ENCODE data around the gene AP2A2. TPM values are rescaled to one million over a fixed set of nuclear protein-coding genes. Genes with fewer than 3 reads are reported as not detected.
A peak's percentile ranks its signal among the peaks of the same experiment; 100 is the strongest.

The AP2A2 gene
- total RNA-seq, 1 donor from 2014 or later: 48.5 TPM

DNA sequence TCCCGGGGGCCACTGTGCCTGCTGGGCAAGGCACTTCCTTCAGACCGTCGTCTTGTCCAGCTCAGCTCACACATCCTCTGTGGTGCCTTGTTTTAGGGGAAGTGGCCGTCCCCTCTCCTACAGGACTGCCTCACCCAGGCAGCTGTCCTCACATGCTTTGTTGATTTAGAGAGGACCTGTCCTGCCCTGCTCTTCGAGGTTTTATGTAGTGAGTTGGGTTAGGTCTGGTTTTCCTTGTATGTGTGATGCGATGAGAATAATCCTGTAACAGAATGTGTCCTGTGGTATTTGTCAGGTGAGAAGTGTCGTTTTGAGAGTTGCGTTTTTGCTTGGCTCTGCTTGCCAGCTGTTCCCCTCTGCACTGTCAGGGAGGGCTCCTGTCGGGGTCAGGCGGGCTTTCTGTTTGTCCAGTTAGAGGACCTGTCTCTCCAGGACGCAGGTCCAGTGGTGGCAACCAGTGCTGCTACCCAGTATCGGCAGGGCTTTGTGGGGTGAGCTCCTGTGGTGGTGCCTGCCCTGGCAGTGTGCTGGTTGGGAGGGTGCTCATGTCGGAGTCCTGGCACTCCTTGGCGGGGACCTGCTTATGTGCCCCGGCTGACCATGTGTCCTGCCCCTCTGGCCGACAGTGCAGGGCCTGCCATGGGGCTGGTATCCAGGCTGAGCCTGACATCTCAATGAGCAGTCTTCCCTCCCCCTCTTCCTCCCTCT lies 69.5 kb downstream of the AP2A2 start:
- H3K4me3 ChIP-seq (ENCODE audit: low read depth, low read length): no peak overlapping the region
- TF ChIP-seq, protein P1, sequence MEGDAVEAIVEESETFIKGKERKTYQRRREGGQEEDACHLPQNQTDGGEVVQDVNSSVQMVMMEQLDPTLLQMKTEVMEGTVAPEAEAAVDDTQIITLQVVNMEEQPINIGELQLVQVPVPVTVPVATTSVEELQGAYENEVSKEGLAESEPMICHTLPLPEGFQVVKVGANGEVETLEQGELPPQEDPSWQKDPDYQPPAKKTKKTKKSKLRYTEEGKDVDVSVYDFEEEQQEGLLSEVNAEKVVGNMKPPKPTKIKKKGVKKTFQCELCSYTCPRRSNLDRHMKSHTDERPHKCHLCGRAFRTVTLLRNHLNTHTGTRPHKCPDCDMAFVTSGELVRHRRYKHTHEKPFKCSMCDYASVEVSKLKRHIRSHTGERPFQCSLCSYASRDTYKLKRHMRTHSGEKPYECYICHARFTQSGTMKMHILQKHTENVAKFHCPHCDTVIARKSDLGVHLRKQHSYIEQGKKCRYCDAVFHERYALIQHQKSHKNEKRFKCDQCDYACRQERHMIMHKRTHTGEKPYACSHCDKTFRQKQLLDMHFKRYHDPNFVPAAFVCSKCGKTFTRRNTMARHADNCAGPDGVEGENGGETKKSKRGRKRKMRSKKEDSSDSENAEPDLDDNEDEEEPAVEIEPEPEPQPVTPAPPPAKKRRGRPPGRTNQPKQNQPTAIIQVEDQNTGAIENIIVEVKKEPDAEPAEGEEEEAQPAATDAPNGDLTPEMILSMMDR (conservative IDR thresholded peaks at IDR 0.05; ENCODE audit: low read depth, low read length): no peak
- no peak for DNase-seq (ENCODE audit: low read depth)

DNA sequence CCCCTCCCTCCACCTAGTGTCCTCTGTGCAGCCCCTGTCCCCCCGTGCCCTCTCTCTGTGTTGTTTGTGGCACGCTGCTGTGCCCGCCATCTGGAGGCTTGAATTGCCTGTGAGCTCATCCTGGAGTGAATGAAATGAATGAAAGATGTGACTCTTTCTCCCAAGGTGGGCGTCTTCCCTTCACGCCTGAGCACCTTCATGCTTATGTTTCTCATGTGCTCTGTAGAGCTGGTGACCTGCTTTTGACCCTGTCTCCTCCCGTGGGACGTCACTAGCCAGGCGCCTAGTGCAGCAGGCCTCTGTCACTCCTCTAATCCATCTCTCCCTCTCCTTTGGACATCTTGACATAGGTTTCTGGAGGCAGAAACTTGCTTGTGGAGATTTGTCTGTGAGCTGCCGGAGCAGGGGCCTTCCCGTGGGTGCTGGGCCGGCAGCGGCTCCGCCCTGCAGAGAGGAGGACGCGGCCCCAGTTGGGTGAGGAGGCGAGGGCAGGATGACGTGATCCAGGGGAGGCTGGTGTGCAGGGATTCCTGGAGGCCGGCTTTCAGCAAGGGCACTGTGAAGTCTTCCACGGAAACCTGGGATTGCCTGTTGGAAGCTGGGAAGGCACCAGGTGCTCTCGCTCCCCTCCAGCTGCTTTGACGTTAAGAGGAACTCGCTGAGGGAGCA lies 70.2 kb downstream of the AP2A2 start:
- TF ChIP-seq, protein P1 (conservative IDR thresholded peaks at IDR 0.05; ENCODE audit: low read depth, low read length): no peak

DNA sequence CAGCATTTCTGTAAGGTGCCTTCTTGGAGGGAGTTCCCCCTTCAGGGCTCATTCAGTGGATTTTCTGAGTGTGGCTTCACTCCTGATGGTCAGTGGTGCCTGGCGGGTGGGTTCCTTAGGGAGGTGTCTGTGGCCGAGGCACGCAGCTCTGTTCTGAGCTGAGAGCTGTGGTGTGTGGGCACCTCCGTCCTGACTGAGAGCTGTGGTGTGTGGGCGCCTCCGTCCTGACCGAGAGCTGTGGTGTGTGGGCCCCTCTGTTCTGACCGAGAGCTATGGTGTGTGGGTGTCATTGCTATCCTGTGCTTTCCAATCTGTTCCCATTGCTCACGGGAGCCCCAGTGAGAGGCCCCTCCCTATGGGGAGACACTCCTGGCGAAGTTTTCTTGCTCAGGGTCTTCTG lies 71.0 kb downstream of the AP2A2 start:
- TF ChIP-seq, protein P1 (conservative IDR thresholded peaks at IDR 0.05; ENCODE audit: low read depth, low read length): no peak
- H3K4me3 ChIP-seq (ENCODE audit: low read depth, low read length): no peak overlapping the region
- DNase-seq (ENCODE audit: low read depth): no peak

More for the DNA sequence above, 70.2 kb downstream of the AP2A2 start:
- DNase-seq (ENCODE audit: low read depth): peak; percentile 32
- no peak overlapping the region for H3K4me3 ChIP-seq (ENCODE audit: low read depth, low read length)

DNA sequence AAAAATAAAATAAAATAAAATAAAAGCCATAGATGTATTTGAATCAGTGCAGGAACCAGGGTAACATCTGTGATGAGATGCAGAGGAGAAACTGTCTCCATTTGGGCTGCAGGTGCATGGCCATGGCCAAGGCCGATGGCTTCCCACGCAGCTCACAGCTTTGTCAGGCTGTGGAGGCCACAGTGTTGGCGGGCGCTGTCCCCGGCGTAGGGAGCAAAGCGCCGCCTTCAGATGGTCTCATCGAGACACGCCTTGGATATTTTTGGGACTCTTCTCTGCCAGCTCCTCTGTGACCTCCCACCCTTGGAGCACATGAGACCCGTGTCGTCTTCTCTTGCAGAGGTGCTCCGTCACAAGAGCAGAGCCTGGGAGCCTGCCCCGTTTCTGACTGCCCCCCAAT lies 72.2 kb downstream of the AP2A2 start:
- no peak for DNase-seq (ENCODE audit: low read depth)
- H3K4me3 ChIP-seq (ENCODE audit: low read depth, low read length): no peak overlapping the region
- TF ChIP-seq, protein P1 (conservative IDR thresholded peaks at IDR 0.05; ENCODE audit: low read depth, low read length): no peak

GRCh38 chr11:999009-999408 lies 73.3 kb downstream of the AP2A2 start:
- TF ChIP-seq, protein P1 (conservative IDR thresholded peaks at IDR 0.05; ENCODE audit: low read depth, low read length): no peak
- no peak overlapping the region for H3K4me3 ChIP-seq (ENCODE audit: low read depth, low read length)
- no peak for DNase-seq (ENCODE audit: low read depth)

DNA sequence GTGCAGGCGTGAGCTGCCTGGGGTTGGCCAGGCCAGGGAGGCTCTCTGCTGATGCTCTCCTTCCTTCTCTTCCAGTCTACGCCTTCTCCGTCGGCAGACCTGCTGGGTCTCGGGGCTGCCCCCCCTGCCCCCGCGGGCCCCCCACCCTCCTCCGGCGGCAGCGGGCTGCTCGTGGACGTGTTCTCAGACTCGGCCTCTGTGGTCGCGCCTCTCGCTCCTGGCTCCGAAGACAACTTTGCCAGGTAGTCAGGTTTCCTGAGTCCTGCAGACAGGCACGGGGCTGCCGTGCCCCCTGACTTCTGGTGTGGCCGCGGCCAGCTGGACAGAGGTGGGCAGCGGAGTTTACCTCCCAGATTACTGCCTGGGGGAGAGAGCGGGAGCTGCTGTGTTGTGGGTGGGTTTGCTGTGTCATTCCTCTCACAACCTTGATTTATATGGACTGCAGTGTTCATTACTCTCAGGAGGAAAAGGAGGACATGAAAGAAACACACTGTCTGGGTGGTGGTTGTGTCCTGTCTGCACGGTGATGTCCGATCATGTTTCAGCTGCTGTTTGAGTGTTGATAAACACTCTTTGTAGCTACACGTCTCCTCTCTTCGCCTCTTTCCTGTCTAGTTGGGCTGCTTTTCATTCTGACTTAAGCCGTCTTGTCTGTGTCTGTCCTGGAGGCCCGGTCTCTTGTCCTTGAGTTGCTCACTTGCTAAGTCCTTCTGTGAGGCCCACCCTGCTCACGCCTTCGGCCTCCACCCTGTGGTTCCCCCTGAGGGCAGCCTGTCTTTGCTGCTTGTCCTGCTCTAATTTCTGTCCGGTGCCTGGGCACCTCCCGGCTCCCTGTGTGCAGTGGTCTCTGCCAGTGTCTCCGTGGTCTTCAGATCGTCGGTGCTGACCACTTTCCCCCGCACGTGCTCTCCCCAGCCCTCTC lies 74.9 kb downstream of the AP2A2 start:
- TF ChIP-seq, protein P1 (conservative IDR thresholded peaks at IDR 0.05; ENCODE audit: low read depth, low read length): no peak
- no peak overlapping the region for H3K4me3 ChIP-seq (ENCODE audit: low read depth, low read length)
- no peak for DNase-seq (ENCODE audit: low read depth)

Data from epithelial cell of proximal tubule (primary cell).